Measurements from ENCODE around the gene IVL. TPM values are rescaled to one million over a fixed set of nuclear protein-coding genes. Genes with fewer than 3 reads are reported as not detected.

The IVL gene
- polyA plus RNA-seq, 1 donor from 2014 or later: not detected

- H3K9me3 ChIP-seq (ENCODE audit: low read length): no peaks in the 10 kb centered on the region
- H4K20me1 ChIP-seq (ENCODE audit: insufficient read depth): no peaks in the 10 kb centered on the region
- H3F3A ChIP-seq (ENCODE audit: insufficient read depth, low read length, poor library complexity, severe bottlenecking): no peaks in the 10 kb centered on the region
- TF ChIP-seq POLR2AphosphoS5 (IDR thresholded peaks at IDR 0.05): no peak
- TF ChIP-seq TAF1 (IDR thresholded peaks at IDR 0.05; ENCODE audit: low read depth): no peak
- no peak for TF ChIP-seq SMC3 (conservative IDR thresholded peaks at IDR 0.05; ENCODE audit: poor library complexity)
- TF ChIP-seq MXI1 (conservative IDR thresholded peaks at IDR 0.05; ENCODE audit: poor library complexity, severe bottlenecking): no peak
- TF ChIP-seq RAD21 (conservative IDR thresholded peaks at IDR 0.05): no peak
- no peak for TF ChIP-seq EP300 (conservative IDR thresholded peaks at IDR 0.05; ENCODE audit: poor library complexity, severe bottlenecking)
- TF ChIP-seq, protein P1, sequence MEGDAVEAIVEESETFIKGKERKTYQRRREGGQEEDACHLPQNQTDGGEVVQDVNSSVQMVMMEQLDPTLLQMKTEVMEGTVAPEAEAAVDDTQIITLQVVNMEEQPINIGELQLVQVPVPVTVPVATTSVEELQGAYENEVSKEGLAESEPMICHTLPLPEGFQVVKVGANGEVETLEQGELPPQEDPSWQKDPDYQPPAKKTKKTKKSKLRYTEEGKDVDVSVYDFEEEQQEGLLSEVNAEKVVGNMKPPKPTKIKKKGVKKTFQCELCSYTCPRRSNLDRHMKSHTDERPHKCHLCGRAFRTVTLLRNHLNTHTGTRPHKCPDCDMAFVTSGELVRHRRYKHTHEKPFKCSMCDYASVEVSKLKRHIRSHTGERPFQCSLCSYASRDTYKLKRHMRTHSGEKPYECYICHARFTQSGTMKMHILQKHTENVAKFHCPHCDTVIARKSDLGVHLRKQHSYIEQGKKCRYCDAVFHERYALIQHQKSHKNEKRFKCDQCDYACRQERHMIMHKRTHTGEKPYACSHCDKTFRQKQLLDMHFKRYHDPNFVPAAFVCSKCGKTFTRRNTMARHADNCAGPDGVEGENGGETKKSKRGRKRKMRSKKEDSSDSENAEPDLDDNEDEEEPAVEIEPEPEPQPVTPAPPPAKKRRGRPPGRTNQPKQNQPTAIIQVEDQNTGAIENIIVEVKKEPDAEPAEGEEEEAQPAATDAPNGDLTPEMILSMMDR (IDR thresholded peaks at IDR 0.05; ENCODE audit: poor library complexity, severe bottlenecking): no peak
- no peak for TF ChIP-seq REST (IDR thresholded peaks at IDR 0.05; ENCODE audit: borderline replicate concordance)
- no peak for TF ChIP-seq EZH2 (IDR thresholded peaks at IDR 0.05; ENCODE audit: borderline replicate concordance, insufficient read depth, low read length, poor library complexity, severe bottlenecking)
- H3K36me3 ChIP-seq (ENCODE audit: insufficient read depth, low read length): no peaks in the 10 kb centered on the region
- no peak overlapping the region for H3K4me3 ChIP-seq (ENCODE audit: low read length)
- H2AFZ ChIP-seq (ENCODE audit: low read depth, low read length): no peak overlapping the region
- H3K27ac ChIP-seq (ENCODE audit: low read length): no peak overlapping the region
- H3K27me3 ChIP-seq (ENCODE audit: insufficient read depth, low read depth, low read length): no peaks in the 10 kb centered on the region
- H3K79me2 ChIP-seq (replicated peaks; ENCODE audit: insufficient read depth, low read length): no peaks in the 10 kb centered on the region
- no peak overlapping the region for H3K4me2 ChIP-seq (ENCODE audit: low read length)
- H3K9ac ChIP-seq (ENCODE audit: low read length): no peak overlapping the region
- H3K9me2 ChIP-seq (ENCODE audit: insufficient read depth, low read length): no peaks in the 10 kb centered on the region
These were observed 33.8 kb downstream of the IVL start for GRCh38 chr1:152942161-152942560.

DNA sequence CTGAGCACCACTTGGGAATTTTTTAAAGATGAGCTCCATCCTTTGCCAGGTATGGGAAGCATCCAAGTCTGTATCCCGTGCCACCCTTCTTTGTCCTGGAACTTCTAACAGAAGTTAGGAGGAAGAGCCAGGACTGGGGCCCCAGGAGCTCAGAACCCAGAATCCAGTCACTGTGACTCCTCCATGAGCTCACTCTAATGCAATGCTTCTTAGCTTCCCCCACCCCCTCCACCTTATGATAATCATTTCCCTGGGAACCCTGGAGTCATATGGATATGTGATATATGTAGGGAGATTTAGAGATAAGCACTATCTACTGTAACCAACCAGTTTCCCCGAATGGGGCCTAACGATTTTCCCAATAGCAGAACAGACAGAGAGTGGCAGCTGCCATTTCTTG is 37.9 kb downstream of the IVL start:
- Histone ChIP-seq H3K9ac (ENCODE audit: low read length) (no peak overlapping the region), H2AFZ (ENCODE audit: low read depth, low read length) (no peak overlapping the region), H3K4me2 (ENCODE audit: low read length) (no peak overlapping the region), H3F3A (ENCODE audit: insufficient read depth, low read length, poor library complexity, severe bottlenecking) (no peaks in the 10 kb centered on the region), H3K9me2 (ENCODE audit: insufficient read depth, low read length) (no peaks in the 10 kb centered on the region), H4K20me1 (ENCODE audit: insufficient read depth) (no peaks in the 10 kb centered on the region), H3K9me3 (ENCODE audit: low read length) (no peaks in the 10 kb centered on the region), H3K36me3 (ENCODE audit: insufficient read depth, low read length) (no peaks in the 10 kb centered on the region), H3K27me3 (ENCODE audit: insufficient read depth, low read depth, low read length) (no peaks in the 10 kb centered on the region), H3K79me2 (replicated peaks; ENCODE audit: insufficient read depth, low read length) (no peaks in the 10 kb centered on the region), H3K4me3 (ENCODE audit: low read length) (no peak overlapping the region), H3K27ac (ENCODE audit: low read length) (no peak overlapping the region)
- no peak for TF ChIP-seq TAF1 (IDR thresholded peaks at IDR 0.05; ENCODE audit: low read depth)
- no peak for TF ChIP-seq MXI1 (conservative IDR thresholded peaks at IDR 0.05; ENCODE audit: poor library complexity, severe bottlenecking)
- TF ChIP-seq REST (IDR thresholded peaks at IDR 0.05; ENCODE audit: borderline replicate concordance): no peak
- TF ChIP-seq POLR2AphosphoS5 (IDR thresholded peaks at IDR 0.05): no peak
- TF ChIP-seq EP300 (conservative IDR thresholded peaks at IDR 0.05; ENCODE audit: poor library complexity, severe bottlenecking): no peak
- TF ChIP-seq EZH2 (IDR thresholded peaks at IDR 0.05; ENCODE audit: borderline replicate concordance, insufficient read depth, low read length, poor library complexity, severe bottlenecking): no peak

All from neural cell (in vitro differentiated cells).